Measurements from ENCODE around the gene USP1.

GRCh38 chr1:62391369-62391971 is 45.4 kb upstream of the USP1 start:
- TF ChIP-seq CTCF (IDR thresholded peaks at IDR 0.05; ENCODE audit: low read length) (peak; percentile 53), EZH2 (optimal IDR thresholded peaks at IDR 0.05; ENCODE audit: low read depth, low read length) (no peak)
